KOPT-K1 (cell line): ENCODE data around the gene C12orf42.

ENCODE experiments used
- H3K27ac ChIP-seq: fragments of 200-600 bp; sonication (generic); 2 replicates; pipeline ENCODE4 v1.5.1; 2016; ENCODE audit warnings: antibody characterized with exemption, mild to moderate bottlenecking, low read depth, low read length; ENCODE audit not compliant: poor library complexity, severe bottlenecking
- H3K36me3 ChIP-seq: fragments of 200-600 bp; sonication (generic); 2 replicates; pipeline ENCODE4 v1.5.1; 2017; ENCODE audit warnings: antibody characterized with exemption, mild to moderate bottlenecking, low read length, moderate library complexity; ENCODE audit not compliant: insufficient read depth
- H3K9me3 ChIP-seq: fragments of 200-600 bp; sonication (generic); 2 replicates; pipeline ENCODE4 v1.5.1; 2017; ENCODE audit warnings: antibody characterized with exemption, low read length, mild to moderate bottlenecking; ENCODE audit not compliant: insufficient read depth, poor library complexity, severe bottlenecking

C12orf42 gene

DNA sequence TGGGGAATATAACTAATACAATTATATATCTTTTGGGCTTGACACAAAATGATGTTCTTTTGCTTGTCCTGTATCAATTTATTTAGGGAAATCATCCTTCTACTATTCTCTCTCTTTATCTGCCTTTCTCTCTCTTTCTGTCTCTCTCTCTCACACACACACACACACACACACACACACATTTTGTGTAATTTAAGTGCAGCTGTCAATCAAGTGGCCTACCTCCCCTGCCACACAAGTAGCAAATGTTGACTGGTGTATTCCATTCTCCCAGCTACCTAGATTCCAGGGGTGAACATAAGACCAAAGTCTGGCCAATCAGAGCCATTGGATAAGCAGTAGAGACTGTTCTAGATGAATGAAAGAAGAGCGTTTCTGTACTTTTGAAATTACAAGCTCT, 127.6 kb downstream of the C12orf42 start:
- H3K27ac ChIP-seq = no peak overlapping the region
- no peaks in the 10 kb centered on the region for H3K36me3 ChIP-seq
- H3K9me3 ChIP-seq = no peaks in the 10 kb centered on the region

GRCh38 chr12:103354403-103354802, 141.4 kb downstream of the C12orf42 start:
- H3K36me3 ChIP-seq = no peaks in the 10 kb centered on the region
- H3K27ac ChIP-seq = no peak overlapping the region
- H3K9me3 ChIP-seq = no peaks in the 10 kb centered on the region

GRCh38 chr12:103353913-103354312, 141.9 kb downstream of the C12orf42 start:
- H3K9me3 ChIP-seq = no peaks in the 10 kb centered on the region
- H3K27ac ChIP-seq = no peak overlapping the region
- H3K36me3 ChIP-seq = no peaks in the 10 kb centered on the region

- no peak overlapping the region for H3K27ac ChIP-seq
- H3K36me3 ChIP-seq = no peaks in the 10 kb centered on the region
- no peaks in the 10 kb centered on the region for H3K9me3 ChIP-seq
These were observed 145.7 kb downstream of the C12orf42 start for GRCh38 chr12:103350116-103350515.

- Histone ChIP-seq H3K9me3 (no peaks in the 10 kb centered on the region), H3K36me3 (no peaks in the 10 kb centered on the region), H3K27ac (no peak overlapping the region)
These were observed 146.8 kb downstream of the C12orf42 start for GRCh38 chr12:103348935-103349334.

DNA sequence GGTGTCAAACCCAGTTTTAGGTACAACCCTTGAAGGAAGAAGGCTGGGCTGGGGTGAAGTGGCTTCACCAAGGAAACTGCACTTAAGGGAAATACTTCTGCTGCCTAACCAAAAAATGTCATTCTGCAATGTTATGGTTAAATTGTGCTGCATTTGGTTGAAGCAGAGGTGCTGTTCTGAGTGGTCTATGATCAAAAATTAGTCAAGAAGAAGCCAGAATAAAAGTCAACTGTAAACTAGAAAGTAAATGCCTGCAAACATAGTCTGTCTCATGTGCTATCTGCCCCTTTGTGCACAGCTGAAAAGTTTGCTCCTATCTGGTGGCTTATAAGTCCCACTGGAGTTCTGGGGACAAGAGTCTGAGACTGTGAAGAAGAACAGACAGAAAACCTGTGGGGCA, 158.8 kb downstream of the C12orf42 start:
- Histone ChIP-seq H3K9me3 (no peaks in the 10 kb centered on the region), H3K27ac (no peak overlapping the region), H3K36me3 (no peaks in the 10 kb centered on the region)

- no peaks in the 10 kb centered on the region for H3K9me3 ChIP-seq
- H3K36me3 ChIP-seq = no peaks in the 10 kb centered on the region
These were observed 161.3 kb downstream of the C12orf42 start for GRCh38 chr12:103334466-103334865.

GRCh38 chr12:103333676-103334075, 162.1 kb downstream of the C12orf42 start:
- no peak overlapping the region for H3K27ac ChIP-seq
- no peaks in the 10 kb centered on the region for H3K9me3 ChIP-seq
- no peaks in the 10 kb centered on the region for H3K36me3 ChIP-seq

More at GRCh38 chr12:103334466-103334865, 161.3 kb downstream of the C12orf42 start:
- no peak overlapping the region for H3K27ac ChIP-seq

DNA sequence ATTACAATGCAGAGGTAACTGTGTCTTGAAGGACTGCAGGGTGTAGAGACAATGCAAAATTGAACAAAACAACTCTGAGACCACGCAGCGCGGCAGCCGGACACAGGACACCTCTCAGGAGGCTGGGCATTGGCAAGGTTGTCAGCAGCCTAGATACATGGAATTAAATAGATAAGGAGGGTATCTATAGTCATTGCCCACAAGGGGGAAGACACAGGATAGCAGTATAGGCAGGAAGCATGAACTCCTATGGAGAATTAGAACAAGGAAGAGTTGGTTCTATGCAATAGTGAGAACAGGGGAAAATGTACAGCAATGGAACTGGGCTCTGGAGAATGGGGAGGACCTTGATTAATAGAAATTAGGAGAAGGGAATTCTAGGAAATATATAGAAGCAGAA, 164.1 kb downstream of the C12orf42 start:
- Histone ChIP-seq H3K27ac (no peak overlapping the region), H3K9me3 (no peaks in the 10 kb centered on the region), H3K36me3 (no peaks in the 10 kb centered on the region)

GRCh38 chr12:103330672-103331071, 165.1 kb downstream of the C12orf42 start:
- no peaks in the 10 kb centered on the region for H3K9me3 ChIP-seq
- no peak overlapping the region for H3K27ac ChIP-seq
- no peaks in the 10 kb centered on the region for H3K36me3 ChIP-seq

DNA sequence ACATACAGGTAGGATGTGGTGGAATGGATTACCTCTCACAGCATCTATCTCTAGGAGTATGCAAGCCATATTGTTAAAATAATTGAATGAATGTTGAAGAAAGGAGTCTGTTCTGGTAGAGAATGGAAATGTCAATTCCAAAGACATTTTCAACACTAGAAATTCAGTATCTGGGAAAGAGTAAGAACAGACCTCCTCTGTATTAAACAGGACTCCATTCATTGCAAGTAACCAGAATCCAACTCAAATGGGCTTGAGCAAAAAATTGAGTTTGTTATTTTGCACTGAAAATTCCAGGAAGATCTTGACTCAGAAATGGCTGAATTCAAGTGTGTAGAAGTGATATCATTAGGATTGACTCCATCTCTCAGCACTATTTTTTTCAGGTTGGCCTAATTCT, 168.1 kb downstream of the C12orf42 start:
- Histone ChIP-seq H3K27ac (no peak overlapping the region), H3K36me3 (no peaks in the 10 kb centered on the region), H3K9me3 (no peaks in the 10 kb centered on the region)

GRCh38 chr12:103326190-103326589, 169.6 kb downstream of the C12orf42 start:
- H3K27ac ChIP-seq = no peak overlapping the region
- H3K36me3 ChIP-seq = no peaks in the 10 kb centered on the region
- H3K9me3 ChIP-seq = no peaks in the 10 kb centered on the region

GRCh38 chr12:103318566-103318965, 177.2 kb downstream of the C12orf42 start:
- H3K27ac ChIP-seq = no peak overlapping the region
- H3K9me3 ChIP-seq = no peaks in the 10 kb centered on the region
- H3K36me3 ChIP-seq = no peaks in the 10 kb centered on the region

- Histone ChIP-seq H3K36me3 (no peaks in the 10 kb centered on the region), H3K27ac (no peak overlapping the region), H3K9me3 (no peaks in the 10 kb centered on the region)
These were observed 178.5 kb downstream of the C12orf42 start for GRCh38 chr12:103317220-103317619.

DNA sequence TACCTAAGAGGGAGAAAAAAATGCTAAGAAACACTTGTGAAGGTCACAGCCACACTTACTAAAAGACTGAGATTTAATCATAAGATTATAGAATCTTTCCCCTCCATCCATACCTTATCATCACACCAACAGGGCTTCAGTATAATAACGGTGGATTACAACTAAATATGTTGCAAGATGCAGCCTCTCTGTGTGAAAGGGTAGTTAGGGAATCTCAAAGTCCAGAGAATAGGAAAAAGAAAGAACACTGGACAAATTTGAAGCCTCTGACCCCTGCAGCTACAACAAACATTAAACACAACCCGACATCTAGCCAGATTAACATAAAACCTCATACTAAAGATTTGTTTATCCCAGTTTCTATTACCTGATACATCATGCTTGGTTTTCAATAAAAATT, 181.0 kb downstream of the C12orf42 start:
- no peaks in the 10 kb centered on the region for H3K36me3 ChIP-seq
- no peaks in the 10 kb centered on the region for H3K9me3 ChIP-seq
- H3K27ac ChIP-seq = no peak overlapping the region

DNA sequence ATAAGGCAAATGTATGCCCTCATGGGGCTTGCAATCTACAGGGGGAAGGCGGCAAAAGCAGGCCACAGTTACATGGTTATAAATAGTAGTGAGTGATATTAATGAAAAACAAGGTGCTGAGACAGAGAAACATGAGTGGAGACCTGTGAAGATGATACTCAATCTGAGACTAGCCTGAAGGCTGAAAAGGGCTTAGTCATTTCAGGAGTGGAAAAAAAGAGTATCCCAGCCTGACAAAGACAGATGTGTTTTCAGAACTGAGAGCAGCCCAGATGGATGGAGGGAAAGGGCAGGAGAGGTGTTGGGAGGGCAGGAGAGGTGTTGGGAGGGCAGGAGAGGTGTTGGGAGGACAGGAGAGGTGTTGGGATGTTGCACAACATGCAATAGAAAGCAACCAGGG, 181.9 kb downstream of the C12orf42 start:
- Histone ChIP-seq H3K9me3 (no peaks in the 10 kb centered on the region), H3K27ac (no peak overlapping the region)

More for the DNA sequence above, 181.9 kb downstream of the C12orf42 start:
- H3K36me3 ChIP-seq = no peaks in the 10 kb centered on the region
